Calu3 (cell line): ENCODE measurements around the gene OGA. TPM values are rescaled to one million over a fixed set of nuclear protein-coding genes. Genes with fewer than 3 reads are reported as not detected.

ENCODE experiments used
- BruUV-seq: library from RNA; stranded (reverse); fragments of 400-500 nt; replicated peaks from 2 replicates; lab custom pipeline; 2021; lab: Mats Ljungman, UMichigan
- CTCF ChIA-PET: fragments of 300-600 bp; sonication (Branson Sonifier 250); formaldehyde crosslinking; loops from one replicate; lab custom pipeline; 2022; ENCODE audit warnings: antibody characterized with exemption; lab: Charles Lee
- DNase-seq: peaks from one replicate; pipeline ENCODE4 v3.0.0; 2022
- H3K27ac Mint-ChIP-seq: one replicate; pipeline ENCODE4 v1.8.0; 2022; ENCODE audit warnings: mixed read lengths; ENCODE audit not compliant: unreplicated experiment
- H3K27me3 Mint-ChIP-seq: one replicate; pipeline ENCODE4 v1.8.0; 2022; ENCODE audit warnings: mixed read lengths; ENCODE audit not compliant: unreplicated experiment
- H3K36me3 Mint-ChIP-seq: one replicate; pipeline ENCODE4 v1.8.0; 2022; ENCODE audit warnings: mild to moderate bottlenecking, moderate library complexity, mixed read lengths; ENCODE audit not compliant: insufficient read depth, unreplicated experiment
- H3K4me1 Mint-ChIP-seq: one replicate; pipeline ENCODE4 v1.8.0; 2022; ENCODE audit warnings: mild to moderate bottlenecking, low read depth, mixed read lengths; ENCODE audit not compliant: unreplicated experiment
- H3K4me3 Mint-ChIP-seq: one replicate; pipeline ENCODE4 v1.8.0; 2022; ENCODE audit warnings: mild to moderate bottlenecking, low read depth, moderate library complexity, mixed read lengths; ENCODE audit not compliant: unreplicated experiment
- H3K9me3 Mint-ChIP-seq: one replicate; pipeline ENCODE4 v1.8.0; 2022; ENCODE audit warnings: low read depth, mixed read lengths; ENCODE audit not compliant: unreplicated experiment
- CTCF ChIP-seq: fragments of 200-600 bp; IDR thresholded peaks from one replicate; pipeline ENCODE4 v1.8.0; 2022; ENCODE audit warnings: antibody characterized with exemption; ENCODE audit not compliant: unreplicated experiment
- intact Hi-C: fragments of 100-400 bp; cut with micrococcal nuclease; formaldehyde crosslinking; loops from one replicate; pipeline ENCODE4 v1.10.0; 2022; ENCODE audit not compliant: unreplicated experiment
- total RNA-seq: library from RNA; stranded (reverse); gene quantifications from 2 replicates; pipeline ENCODE4 v1.2.3, GENCODE V29; 2022

Gene OGA
- total RNA-seq, 1 experiment from 2014 or later = 59.0 TPM

- Mint-ChIP-seq H3K27me3 (peaks cover 72% of the 10 kb centered on the region), H3K4me1 (no peaks in the 10 kb centered on the region), H3K4me3 (no peak overlapping the region), H3K36me3 (peaks cover 3% of the 10 kb centered on the region), H3K9me3 (no peaks in the 10 kb centered on the region), H3K27ac (no peak overlapping the region)
- TF ChIP-seq CTCF = no peak
- intact Hi-C loops = no loop called here
- no peak for DNase-seq
- BruUV-seq = no TSS peak
- CTCF ChIA-PET = interaction anchor here (0.6 to 2.7 kb wide), 2 partner anchors 170 to 284 kb away, joined by 3 to 7 read pairs; no protein-coding TSS in a partner anchor
Observed at GRCh38 chr10:101772895-101773761, 45.1 kb downstream of the OGA start.

- Mint-ChIP-seq H3K36me3 (peaks cover 3% of the 10 kb centered on the region), H3K4me1 (no peaks in the 10 kb centered on the region), H3K27ac (no peak overlapping the region), H3K4me3 (no peak overlapping the region), H3K27me3 (peaks cover 69% of the 10 kb centered on the region), H3K9me3 (no peaks in the 10 kb centered on the region)
- BruUV-seq = no TSS peak
- CTCF ChIA-PET = interaction anchor here (2.7 kb wide), 1 partner anchor 170 kb away, joined by 7 read pairs; no protein-coding TSS in a partner anchor
- TF ChIP-seq CTCF = no peak
- intact Hi-C loops = no loop called here
- no peak for DNase-seq
Observed at GRCh38 chr10:101772017-101772894, 46.0 kb downstream of the OGA start.

GRCh38 chr10:101771380-101771779, 46.9 kb downstream of the OGA start:
- CTCF ChIA-PET = interaction anchor here (2.7 kb wide), 1 partner anchor 169 kb away, joined by 7 read pairs; no protein-coding TSS in a partner anchor
- Mint-ChIP-seq H3K4me3 (no peak overlapping the region), H3K27ac (no peak overlapping the region), H3K27me3 (peaks cover 69% of the 10 kb centered on the region), H3K36me3 (peaks cover 3% of the 10 kb centered on the region), H3K4me1 (no peaks in the 10 kb centered on the region), H3K9me3 (no peaks in the 10 kb centered on the region)
- no peak for TF ChIP-seq CTCF
- intact Hi-C loops = no loop called here
- BruUV-seq = no TSS peak
- DNase-seq = no peak
